ENCODE results near the gene BPIFB6. TPM values are rescaled to one million over a fixed set of nuclear protein-coding genes. Genes with fewer than 3 reads are reported as not detected.

The BPIFB6 gene
- polyA plus RNA-seq, 1 donor (not counting 4 experiments of a cell fraction or from before 2014, with no cell fraction given), result not detected

DNA sequence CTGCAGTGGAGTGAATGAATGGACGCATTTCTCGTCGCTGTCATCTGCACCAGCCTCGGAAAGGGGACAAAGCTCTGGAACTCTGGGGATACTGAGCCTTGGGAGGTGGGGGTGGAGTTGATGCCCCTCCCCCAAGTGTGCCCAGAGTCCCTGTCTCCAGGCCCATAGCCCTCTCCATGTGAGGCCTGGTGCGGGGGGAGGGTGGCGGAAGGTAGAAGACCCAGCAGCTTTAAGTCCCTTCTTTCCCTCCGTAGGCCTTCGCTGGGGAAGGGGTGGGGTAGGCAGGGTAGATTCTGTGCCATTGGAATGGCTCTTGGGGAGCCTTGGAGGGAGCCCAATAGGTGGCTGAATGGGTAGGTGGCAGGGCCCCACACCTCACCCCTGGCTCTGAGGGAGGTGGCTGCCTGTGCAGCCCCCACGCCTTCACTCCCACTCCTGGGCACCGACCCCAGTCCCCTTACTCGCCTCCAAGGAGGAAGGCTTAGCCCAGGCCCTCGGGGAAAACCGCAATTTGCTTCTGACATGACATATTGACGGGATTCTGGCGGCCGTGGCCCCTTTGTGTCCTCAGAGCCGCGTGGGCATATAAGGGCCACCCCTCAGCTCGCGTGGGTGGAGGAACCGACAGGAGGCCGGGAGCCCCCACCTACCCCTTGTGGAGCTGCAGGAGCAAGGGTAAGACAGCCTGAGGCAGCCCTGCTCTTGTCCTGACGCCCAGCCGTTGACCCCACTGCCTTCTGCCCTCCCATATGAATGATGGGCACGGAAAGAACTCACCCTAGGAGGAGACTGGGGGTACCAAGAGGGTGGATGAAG, 22.1 kb downstream of the BPIFB6 start, which contains the start of gene BPIFB3:
TSS of gene BPIFB3 (plus strand) at position 613 of the 816 bp plus-strand sequence. CDS start 1,533 bp downstream, outside the sequence.
- FAIRE-seq, result no peak
- H3K4me1 ChIP-seq (ENCODE audit: control insufficient read depth, extremely low read depth, insufficient read depth, low read length), result no peaks in the 10 kb centered on the region
- no peaks in the 10 kb centered on the region for H3K27me3 ChIP-seq (ENCODE audit: control insufficient read depth, extremely low read depth, insufficient read depth, low read length)
- H4K20me1 ChIP-seq (ENCODE audit: control insufficient read depth, extremely low read depth, insufficient read depth, low read length), result no peaks in the 10 kb centered on the region
- H3K27ac ChIP-seq (ENCODE audit: control insufficient read depth, insufficient read depth, low read length), result no peak within 1 kb of the TSS
- H3K79me2 ChIP-seq (ENCODE audit: control insufficient read depth, insufficient read depth, low read length), result no peaks in the 10 kb centered on the region
- DNase-seq (ENCODE audit: low read depth, low spot score), result no peak
- no peak within 1 kb of the TSS for H3K4me2 ChIP-seq (ENCODE audit: control insufficient read depth, extremely low read depth, insufficient read depth, low read depth, low read length)
- no peaks in the 10 kb centered on the region for H3K9me1 ChIP-seq (ENCODE audit: control insufficient read depth, extremely low read depth, insufficient read depth, low read length)
- no peak within 1 kb of the TSS for H3K4me3 ChIP-seq (ENCODE audit: control insufficient read depth in 2 of 3, extremely low read depth in 1 of 3, insufficient read depth in 2 of 3, low read depth in 1 of 3, low read length in 3 of 3)
- TF ChIP-seq, protein P1, sequence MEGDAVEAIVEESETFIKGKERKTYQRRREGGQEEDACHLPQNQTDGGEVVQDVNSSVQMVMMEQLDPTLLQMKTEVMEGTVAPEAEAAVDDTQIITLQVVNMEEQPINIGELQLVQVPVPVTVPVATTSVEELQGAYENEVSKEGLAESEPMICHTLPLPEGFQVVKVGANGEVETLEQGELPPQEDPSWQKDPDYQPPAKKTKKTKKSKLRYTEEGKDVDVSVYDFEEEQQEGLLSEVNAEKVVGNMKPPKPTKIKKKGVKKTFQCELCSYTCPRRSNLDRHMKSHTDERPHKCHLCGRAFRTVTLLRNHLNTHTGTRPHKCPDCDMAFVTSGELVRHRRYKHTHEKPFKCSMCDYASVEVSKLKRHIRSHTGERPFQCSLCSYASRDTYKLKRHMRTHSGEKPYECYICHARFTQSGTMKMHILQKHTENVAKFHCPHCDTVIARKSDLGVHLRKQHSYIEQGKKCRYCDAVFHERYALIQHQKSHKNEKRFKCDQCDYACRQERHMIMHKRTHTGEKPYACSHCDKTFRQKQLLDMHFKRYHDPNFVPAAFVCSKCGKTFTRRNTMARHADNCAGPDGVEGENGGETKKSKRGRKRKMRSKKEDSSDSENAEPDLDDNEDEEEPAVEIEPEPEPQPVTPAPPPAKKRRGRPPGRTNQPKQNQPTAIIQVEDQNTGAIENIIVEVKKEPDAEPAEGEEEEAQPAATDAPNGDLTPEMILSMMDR (optimal IDR thresholded peaks at IDR 0.05 in 1 of 3, IDR thresholded peaks at IDR 0.05 in 1 of 3, conservative IDR thresholded peaks at IDR 0.05 in 1 of 3; ENCODE audit: extremely low read depth in 1 of 3, insufficient read depth in 2 of 3, low read length in 3 of 3), result no peak
- TF ChIP-seq EZH2 (IDR thresholded peaks at IDR 0.05; ENCODE audit: low read length), result no peak
- dilution Hi-C loops (cut with MboI; ENCODE audit: extremely low pct_ligation_motif_present, low sequenced_read_pairs), result no loop called here
- H3K9me3 ChIP-seq (ENCODE audit: control insufficient read depth, low read depth, low read length), result no peaks in the 10 kb centered on the region
- no peaks in the 10 kb centered on the region for H3K36me3 ChIP-seq (ENCODE audit: control insufficient read depth in 2 of 2, extremely low read depth in 1 of 2, insufficient read depth in 2 of 2, low read length in 2 of 2)
- H3K9ac ChIP-seq (ENCODE audit: control insufficient read depth, extremely low read depth, insufficient read depth, low read length), result no peak within 1 kb of the TSS
- H2AFZ ChIP-seq (ENCODE audit: control insufficient read depth, low read length), result no peak within 1 kb of the TSS

DNA sequence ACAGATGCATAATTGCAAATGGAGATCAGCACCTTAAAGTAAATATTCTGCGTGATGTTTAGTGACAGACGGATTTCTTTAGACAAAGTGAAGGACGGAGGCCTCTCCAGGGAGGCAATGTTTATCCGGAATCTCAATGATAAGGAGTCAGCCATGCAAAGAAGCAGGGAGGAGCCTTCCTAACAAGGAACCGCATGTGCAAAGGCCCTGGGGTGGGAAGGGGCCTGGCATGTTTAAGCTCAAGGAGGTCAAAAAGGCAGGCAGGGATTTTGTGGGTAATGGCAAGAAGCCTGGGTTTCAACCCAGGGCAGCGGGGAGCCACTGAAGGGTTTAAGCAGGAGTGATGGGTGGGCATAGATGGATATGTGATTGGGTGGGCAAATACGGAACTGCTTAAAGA, 22.9 kb downstream of the BPIFB6 start:
- DNase-seq (ENCODE audit: low read depth, low spot score), result no peak
- Histone ChIP-seq H3K9me3 (ENCODE audit: control insufficient read depth, low read depth, low read length) (no peaks in the 10 kb centered on the region), H3K9ac (ENCODE audit: control insufficient read depth, extremely low read depth, insufficient read depth, low read length) (no peak overlapping the region), H3K79me2 (ENCODE audit: control insufficient read depth, insufficient read depth, low read length) (no peaks in the 10 kb centered on the region), H3K36me3 (ENCODE audit: control insufficient read depth in 2 of 2, extremely low read depth in 1 of 2, insufficient read depth in 2 of 2, low read length in 2 of 2) (no peaks in the 10 kb centered on the region), H3K4me3 (ENCODE audit: control insufficient read depth in 2 of 3, extremely low read depth in 1 of 3, insufficient read depth in 2 of 3, low read depth in 1 of 3, low read length in 3 of 3) (no peak overlapping the region), H3K9me1 (ENCODE audit: control insufficient read depth, extremely low read depth, insufficient read depth, low read length) (no peaks in the 10 kb centered on the region), H2AFZ (ENCODE audit: control insufficient read depth, low read length) (no peak overlapping the region), H3K4me1 (ENCODE audit: control insufficient read depth, extremely low read depth, insufficient read depth, low read length) (no peaks in the 10 kb centered on the region), H3K4me2 (ENCODE audit: control insufficient read depth, extremely low read depth, insufficient read depth, low read depth, low read length) (no peak overlapping the region), H3K27me3 (ENCODE audit: control insufficient read depth, extremely low read depth, insufficient read depth, low read length) (no peaks in the 10 kb centered on the region), H3K27ac (ENCODE audit: control insufficient read depth, insufficient read depth, low read length) (no peak overlapping the region), H4K20me1 (ENCODE audit: control insufficient read depth, extremely low read depth, insufficient read depth, low read length) (no peaks in the 10 kb centered on the region)
- TF ChIP-seq EZH2 (IDR thresholded peaks at IDR 0.05; ENCODE audit: low read length), result no peak
- TF ChIP-seq, protein P1 (optimal IDR thresholded peaks at IDR 0.05 in 1 of 3, IDR thresholded peaks at IDR 0.05 in 1 of 3, conservative IDR thresholded peaks at IDR 0.05 in 1 of 3; ENCODE audit: extremely low read depth in 1 of 3, insufficient read depth in 2 of 3, low read length in 3 of 3), result no peak
- dilution Hi-C loops (cut with MboI; ENCODE audit: extremely low pct_ligation_motif_present, low sequenced_read_pairs), result no loop called here
- FAIRE-seq, result no peak

Data from keratinocyte (primary cell).